ENCODE results near the gene ZNF592. TPM values are rescaled to one million over a fixed set of nuclear protein-coding genes. Genes with fewer than 3 reads are reported as not detected.

Gene ZNF592
- total RNA-seq, 4 donors from 2014 or later: 19.2 to 35.2 (median 20.4) TPM

DNA sequence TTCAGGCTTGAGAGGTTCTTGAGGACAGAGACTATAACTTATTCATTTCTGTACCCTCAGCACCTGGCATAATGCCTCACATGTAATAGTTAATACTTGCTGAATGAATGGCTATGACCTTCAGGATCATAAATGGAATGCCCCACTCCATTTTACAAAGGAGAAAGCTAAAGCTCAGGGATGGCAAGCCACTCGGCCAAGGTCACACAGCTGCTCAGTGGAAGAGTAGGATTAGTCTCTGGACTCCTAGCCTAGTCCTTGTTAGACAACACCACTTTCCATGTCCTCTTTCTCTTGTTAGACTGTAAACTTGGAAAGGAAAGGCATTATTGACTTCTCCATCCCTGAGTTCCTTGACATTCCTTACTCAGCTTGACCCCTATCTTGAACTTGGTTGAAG, 65.5 kb downstream of the ZNF592 start:
- TF ChIP-seq, protein P1, sequence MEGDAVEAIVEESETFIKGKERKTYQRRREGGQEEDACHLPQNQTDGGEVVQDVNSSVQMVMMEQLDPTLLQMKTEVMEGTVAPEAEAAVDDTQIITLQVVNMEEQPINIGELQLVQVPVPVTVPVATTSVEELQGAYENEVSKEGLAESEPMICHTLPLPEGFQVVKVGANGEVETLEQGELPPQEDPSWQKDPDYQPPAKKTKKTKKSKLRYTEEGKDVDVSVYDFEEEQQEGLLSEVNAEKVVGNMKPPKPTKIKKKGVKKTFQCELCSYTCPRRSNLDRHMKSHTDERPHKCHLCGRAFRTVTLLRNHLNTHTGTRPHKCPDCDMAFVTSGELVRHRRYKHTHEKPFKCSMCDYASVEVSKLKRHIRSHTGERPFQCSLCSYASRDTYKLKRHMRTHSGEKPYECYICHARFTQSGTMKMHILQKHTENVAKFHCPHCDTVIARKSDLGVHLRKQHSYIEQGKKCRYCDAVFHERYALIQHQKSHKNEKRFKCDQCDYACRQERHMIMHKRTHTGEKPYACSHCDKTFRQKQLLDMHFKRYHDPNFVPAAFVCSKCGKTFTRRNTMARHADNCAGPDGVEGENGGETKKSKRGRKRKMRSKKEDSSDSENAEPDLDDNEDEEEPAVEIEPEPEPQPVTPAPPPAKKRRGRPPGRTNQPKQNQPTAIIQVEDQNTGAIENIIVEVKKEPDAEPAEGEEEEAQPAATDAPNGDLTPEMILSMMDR (IDR thresholded peaks at IDR 0.05; ENCODE audit: low read depth): no peak

DNA sequence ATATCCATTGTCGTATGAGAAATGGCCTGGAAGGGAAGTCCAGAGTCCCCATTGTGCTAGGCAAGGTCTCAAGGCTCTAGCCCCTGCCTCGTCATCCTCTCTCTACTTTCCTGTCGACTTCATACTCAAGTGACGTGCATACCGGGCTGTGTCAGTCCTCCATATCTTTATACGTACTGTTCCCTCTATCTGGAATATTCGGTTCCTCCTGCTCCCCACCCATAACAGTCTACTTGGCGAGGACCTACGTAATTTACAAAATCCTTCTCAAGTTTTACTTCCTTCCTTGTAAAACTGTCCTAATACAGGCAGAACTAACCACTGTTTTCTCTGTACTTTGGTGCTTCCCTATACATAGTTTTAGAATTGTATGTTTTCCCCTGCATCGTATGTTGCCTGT, 66.5 kb downstream of the ZNF592 start:
- TF ChIP-seq, protein P1 (IDR thresholded peaks at IDR 0.05; ENCODE audit: low read depth): no peak

DNA sequence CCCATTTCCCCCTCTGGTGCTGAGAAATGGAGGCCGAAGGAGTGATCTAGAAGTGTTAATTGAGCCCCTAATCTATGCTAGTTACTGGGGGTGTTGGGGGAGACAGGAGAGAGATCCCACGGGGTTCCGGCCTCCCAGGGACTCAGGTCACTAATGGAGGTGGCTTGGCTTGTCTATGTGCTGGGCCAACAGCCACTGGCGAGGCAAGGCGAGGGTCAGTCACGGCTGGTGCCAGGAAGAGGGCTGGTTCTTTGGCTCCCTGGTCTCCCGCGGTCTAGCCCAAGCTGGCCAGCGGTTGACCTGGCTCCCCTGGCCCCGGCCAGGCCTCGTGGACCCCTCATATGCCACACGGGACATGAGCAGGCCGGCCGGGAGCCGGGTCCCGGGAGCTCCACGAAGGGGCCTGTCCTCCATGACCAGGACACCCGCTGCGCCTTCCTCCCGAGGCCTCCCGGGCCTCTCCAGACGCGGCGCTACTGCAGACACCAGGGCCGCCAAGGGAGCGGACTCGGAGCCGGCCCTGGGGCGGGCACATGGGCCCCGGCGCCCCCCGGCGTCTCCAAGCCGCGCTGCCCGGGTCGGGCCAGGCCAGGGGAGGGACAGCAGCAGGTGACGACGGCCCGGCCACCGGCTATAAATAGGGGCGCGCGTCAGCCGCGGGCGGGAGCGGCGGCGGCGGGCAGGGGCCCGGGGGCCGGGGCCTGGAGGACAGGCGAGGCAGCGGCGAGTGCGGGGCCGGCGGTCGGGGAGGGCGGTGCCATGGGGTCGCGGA, 68.5 kb downstream of the ZNF592 start, which contains the start of gene ALPK3:
TSS of gene ALPK3 (plus strand) at position 663 of the 772 bp plus-strand sequence. CDS start at position 760, 97 bp downstream.
- TF ChIP-seq, protein P1 (IDR thresholded peaks at IDR 0.05; ENCODE audit: low read depth): no peak

DNA sequence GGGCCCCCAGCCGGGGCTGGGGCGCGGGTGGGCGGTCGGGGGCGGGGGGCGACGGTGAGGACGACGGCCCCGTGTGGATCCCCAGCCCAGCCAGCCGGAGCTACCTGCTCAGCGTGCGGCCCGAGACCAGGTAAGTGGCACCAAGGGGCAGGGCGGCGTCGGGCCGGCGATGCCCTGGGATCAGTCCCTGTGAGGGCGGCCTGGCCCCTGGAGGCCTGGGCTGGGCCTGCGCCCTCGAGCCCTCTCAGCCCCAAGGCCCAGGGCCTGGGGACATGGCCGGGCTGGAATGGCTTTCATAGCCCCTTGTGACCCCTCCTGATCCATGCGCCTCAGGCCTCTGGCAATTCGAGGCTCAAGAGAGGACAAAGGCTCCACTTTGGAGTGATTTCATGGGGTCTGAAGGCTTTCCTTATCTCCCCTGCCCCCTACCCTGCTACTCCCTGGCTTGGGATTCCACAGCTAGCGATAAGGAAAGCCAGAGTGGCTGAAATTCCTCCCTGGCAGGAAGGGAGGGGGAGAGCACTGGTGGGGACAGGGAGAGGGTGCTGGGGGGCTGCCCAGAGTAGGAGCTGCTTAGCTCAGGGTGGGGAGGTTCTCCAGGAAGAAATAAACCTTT, 69.2 kb downstream of the ZNF592 start:
- TF ChIP-seq, protein P1 (IDR thresholded peaks at IDR 0.05; ENCODE audit: low read depth): no peak

DNA sequence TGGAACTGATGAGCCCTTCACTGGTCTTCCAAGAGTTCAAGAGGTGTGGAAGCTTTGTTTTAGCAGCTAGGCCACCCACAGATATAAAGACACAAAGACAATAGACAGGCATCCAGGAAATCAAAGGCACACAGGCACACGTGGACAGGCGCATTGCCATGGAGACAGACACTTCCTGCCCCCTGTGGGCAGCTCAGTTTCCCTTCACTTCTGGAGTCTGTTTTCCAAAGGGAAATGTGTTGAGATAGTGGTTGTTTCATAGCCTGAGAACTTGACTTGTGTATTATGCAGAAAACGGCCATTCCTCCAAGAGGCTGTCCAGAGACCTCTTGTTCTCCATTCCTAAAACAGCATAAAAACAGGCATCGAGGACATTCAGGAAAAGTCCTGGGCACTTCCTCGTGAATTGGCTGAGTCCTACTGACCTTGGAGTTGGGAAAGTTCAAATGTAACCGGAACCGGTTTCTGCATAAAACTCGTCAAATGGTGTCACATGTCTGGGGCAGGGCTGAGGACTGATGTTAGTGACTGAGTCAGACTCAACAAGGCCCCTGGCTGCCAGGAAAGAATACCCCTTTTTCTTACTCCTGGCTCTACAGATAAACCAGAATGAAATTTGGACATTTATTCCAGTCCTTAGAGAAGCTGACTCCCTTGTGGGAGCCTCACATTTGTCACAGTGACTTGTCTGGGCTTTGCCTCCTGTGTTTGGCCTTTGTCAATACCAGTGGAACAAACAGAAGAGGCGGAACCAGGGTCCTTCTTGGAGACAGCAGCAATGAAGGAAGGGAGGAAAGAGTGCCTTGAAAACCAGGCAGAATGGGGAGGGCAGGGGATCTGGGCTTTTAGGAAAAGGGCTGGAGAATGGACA, 70.1 kb downstream of the ZNF592 start:
- TF ChIP-seq, protein P1 (IDR thresholded peaks at IDR 0.05; ENCODE audit: low read depth): no peak

DNA sequence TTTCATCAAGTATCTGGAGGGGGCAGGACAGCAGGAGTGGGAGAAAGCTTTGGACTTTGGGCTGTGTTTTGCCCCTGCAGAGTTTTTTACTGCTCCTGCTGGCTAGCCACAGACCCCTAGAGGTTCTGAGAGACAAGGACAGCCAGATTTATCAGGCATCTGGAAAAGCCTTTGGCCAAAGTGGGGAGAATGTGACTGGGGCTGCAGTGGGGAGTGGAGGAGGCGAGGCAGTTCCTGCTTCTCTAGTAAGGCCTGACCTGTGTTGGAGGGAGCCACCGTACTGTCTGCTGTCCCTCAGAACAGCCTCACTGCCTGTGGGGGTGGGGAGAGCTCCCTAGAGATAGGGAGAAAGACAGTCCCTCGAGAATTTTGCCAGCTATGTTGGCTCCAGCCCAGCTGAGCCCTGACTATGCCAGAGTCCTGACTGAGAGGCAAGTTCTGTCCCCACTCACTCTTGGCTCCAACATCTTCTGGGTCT, 70.9 kb downstream of the ZNF592 start:
- TF ChIP-seq, protein P1 (IDR thresholded peaks at IDR 0.05; ENCODE audit: low read depth): no peak
